ENCODE data around the gene ZNF584.
"Not testable (repeated sequence)": the region's sequence is repeated elsewhere in the genome, so short reads cannot be mapped to it uniquely, and the experiment has no call there.

ZNF584 gene

DNA sequence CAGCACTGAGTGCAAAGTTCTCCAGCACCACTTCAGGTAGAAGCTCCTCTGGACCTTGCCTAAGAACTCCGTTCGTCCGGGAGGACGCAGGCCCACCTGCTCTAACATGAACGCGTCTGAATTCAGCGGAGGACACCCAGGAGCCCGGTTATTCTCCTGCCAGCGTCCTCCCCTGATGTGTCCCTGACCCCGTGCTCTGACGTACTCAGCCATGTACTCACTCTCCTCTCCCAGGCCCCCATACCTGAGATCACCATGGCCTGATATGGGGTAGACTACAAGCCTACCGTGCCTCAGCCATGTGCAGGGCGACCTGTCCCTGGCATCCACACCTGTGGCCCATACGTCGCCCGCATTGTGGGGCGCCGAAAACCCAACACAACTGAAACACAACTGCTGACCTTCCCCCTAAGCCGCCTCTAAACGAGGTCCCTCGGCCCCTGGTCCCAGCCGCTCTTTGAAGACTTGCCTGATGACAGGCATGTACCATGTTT is 744 bp upstream of the ZNF584 start:
- no peak for DNase-seq

DNA sequence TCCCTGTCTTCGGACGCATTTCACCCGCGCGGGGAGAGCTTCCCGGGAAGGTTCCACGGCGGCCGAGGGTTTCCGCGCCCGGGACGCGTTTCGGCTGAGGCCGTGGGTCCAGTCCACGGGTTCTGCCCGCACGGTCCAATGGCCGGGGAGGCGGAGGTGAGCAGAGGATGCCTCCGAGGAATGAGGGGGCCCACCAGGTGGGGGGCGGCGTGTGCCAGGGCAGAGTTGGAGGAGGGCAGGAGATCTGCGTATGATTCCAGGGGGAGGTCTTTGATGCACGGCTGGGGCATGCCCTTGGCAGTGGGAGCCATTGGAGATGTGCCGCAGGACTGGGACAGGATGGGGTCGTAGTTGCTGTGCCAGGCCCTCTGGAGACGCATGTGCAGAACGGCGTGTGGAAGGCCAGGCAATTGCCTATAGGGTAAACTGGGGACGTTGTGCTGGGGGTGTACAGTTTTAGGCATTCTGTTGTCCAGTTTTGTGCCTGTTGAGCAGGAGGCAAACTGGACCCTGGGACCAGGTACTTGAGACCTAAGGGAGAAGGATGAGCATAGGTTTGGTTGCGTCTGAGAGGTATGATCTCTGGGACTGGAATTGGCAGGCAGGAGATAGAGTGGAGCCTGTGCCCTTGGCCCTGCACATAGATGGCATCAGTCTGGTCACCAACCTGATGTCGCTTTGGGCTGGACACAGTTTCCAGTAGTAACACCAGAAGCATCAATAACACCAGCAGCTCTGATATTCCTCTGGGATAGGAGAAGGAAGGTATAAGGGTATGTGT is 751 bp downstream of the ZNF584 start:
- no peak for DNase-seq

DNA sequence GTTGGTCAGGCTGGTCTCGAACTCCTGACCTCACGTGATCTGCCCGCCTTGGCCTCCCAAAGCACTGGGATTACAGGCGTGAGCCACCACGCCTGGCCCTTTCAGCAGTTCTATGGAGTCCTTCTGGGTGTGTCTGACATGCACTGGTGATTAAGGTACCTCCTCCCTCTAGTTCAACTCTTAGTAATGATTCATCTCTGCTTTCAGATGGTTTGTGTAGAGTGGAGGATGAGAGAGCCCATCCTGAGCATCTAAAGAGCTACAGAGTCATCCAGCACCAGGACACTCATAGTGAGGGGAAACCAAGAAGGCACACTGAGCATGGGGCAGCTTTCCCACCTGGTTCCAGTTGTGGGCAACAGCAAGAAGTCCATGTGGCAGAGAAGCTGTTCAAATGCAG is 8.2 kb downstream of the ZNF584 start:
- no peak for DNase-seq

DNA sequence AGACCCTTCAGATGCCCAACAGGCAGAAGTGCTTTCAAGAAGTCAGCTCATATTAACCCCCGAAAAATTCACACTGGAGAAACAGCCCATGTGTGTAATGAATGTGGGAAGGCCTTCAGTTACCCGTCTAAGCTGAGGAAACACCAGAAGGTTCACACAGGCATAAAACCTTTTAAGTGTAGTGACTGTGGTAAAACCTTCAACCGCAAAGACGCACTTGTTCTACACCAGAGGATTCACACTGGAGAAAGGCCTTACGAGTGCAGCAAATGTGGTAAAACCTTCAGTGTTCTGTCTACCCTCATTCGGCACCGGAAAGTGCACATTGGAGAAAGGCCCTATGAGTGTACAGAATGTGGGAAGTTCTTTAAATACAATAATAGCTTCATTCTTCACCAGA is 8.6 kb downstream of the ZNF584 start:
- DNase-seq, result no peak

DNA sequence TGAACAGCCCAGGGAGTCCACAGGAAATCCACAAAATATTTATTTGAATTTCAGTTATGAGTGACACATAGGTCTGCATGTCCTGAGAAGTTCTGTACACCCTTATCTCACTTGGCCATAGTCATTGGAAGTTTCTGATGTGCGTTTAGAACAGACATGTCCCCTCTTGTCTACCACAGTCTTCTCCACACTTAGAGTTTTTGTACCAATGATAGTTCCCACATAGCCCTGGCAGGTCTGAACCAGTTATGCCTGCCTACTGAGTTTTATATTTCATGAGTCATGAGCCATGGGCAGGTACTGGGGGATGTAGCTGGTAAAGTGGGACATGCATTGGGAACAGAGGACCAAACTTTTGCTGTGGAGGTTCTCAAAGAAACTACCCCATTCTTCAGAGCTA is 20.2 kb downstream of the ZNF584 start:
- no peak for DNase-seq

DNA sequence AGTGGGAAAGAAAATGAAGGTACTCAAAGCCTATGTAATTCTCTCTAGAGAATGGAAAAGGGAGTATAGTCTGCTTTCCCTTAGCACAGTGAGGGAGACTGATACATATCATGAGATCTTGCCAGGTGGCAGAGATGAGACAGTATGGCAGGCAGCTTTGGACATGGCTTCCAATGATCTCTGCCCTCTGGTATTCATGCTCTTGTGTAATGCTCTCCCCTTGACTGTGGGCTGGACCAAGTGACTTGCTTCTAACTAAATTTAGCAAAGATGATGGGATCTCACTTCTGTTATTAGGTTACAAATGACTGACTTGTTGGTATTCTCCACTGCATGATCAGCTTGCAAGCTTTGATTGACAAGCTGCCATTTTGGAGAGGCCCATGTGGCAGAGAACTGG is 21.3 kb downstream of the ZNF584 start:
- no peak for DNase-seq

DNA sequence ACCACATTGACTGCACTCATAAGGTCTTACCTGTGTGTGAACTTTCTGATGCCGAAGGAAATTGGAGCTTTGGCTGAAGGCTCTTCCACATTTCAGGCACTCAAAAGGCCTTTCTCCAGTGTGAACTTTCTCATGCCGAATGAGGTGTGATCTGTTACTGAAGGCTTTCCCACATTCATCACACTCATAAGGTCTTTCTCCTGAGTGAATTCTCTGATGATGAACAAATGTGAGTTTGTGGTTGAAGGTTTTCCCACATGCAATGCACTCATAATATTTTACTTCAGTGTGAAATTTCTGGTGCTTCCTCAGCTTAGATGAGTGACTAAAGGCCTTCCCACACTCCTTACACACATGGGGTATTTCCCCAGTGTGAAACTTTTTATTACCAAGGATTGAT is 25.8 kb downstream of the ZNF584 start:
- DNase-seq, result no peak

DNA sequence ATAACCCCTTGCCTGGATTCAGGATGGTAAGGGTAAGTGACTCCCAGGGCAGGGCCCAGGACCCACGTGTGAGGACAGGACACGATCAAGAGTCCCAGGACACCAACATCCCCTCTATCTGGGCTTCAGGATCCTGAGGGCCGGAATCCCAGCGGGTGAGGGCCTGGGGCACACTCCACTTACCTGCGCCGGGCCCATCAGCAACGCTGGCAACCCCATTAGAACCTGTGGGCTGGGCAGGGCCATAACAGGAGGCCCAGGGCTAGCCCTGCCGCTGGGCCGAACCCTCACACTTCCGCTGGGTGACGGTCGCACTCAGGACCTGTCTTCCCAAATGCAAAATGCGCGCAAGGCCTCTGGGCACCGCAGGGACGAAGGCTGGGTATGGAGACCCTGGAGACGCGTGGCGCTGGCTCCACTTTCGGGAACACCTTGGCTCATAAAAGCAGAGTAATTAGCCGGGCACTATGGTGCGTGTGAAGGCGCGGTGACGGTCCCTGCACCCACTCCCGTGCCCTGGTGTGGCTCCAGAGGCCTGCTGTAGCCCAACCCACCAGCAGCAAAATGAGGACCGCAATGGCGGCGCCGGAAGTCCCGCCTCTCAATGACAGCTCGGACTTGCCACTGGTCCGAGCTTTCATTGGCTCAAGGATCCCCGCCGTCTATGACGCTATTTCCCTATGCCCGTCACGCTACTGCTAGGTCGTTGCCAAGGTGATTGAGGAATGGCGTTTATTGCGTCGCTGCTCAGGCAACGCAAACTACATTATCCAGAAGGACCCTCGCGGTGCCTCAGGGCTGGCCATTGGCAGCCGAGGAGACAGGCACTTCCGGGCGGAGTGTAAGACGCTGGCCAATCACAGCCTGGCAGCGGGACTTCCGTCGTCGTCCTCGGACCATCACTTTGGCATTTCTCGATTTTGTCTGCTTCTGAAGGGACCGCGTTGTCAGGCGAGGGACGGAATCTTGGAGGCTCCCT is 31.4 kb downstream of the ZNF584 start, which contains the start of gene ZNF132:
Gene ZNF132 (minus strand): TSS at position 578 of the 979 bp plus-strand sequence. CDS start 332 bp downstream, at position 246.
- DNase-seq, result peak; percentile 91

DNA sequence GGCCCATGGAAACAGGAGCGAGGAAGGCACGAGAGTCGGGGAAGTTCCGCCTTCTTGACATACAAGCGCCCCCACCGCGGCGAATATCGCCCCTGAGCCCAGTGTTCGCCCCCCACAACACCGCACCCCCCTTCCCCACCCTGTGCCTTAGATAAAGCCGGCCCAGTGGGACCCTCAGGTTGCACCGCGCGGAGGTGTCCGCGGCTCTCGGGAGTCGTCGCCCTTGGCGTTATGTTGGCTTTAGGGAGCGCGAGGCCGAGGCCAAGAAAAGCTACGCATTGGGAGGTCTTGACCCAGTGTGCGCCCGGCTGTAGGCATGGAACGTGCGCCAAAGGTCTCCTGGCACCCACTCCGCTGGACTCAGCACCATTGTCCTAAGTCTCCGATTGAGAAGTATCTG is 32.1 kb downstream of the ZNF584 start:
- no peak for DNase-seq

DNA sequence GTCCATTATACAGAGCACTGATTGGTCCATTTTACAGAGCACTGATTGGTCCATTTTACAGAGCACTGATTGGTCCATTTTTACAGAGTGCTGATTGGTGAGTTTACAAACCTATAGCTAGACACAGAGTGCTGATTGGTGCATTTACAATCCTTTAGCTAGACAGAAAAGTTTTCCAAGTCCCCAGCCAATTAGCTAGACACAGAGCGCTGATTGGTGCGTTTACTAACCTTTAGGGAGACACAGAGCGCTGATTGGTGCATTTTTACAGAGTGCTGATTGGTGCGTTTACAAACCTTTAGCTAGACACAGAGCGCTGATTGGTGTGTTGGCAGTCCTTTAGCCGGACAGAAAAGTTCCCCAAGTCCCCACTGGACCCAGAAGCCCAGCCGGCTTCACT is 34.5 kb downstream of the ZNF584 start:
- DNase-seq, result not testable (repeated sequence)

DNA sequence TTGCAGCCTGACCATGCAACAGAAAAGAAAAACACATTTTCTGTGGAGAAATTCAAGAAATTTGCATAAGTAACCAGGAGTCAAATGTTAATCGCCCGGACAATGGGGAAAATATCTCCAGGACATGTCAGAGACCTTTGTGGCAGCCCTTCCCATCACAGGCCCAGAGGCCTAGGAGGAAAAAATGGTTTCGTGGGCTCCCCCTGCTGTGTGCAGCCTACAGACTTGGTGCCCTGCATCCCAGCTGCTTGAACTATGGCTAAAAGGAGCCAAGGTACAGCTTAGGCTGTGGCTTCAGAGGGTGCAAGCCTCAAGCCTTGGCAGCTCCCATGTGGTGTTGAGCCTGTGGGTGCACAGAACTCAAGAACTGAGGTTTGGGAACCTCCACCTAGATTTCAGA is 40.4 kb downstream of the ZNF584 start:
- not testable (repeated sequence) for DNase-seq

DNA sequence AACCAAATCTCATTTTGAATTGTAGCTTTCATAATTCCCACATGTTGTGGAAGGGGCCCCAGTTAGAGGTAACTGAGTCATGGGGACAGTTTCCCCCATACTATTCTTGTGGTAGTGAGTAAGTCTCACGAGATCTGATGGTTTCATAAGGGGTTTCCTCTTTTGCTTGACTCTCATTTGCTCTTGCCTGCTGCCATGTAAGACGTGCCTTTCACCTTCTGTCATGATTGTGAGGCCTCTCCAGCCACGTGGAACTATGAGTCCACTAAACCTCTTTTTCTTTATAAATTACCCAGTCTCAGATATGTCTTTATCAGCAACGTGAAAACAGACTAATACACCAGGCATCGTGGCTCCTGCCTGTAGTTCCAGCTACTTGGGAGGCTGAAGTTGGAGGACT is 41.5 kb downstream of the ZNF584 start:
- not testable (repeated sequence) for DNase-seq

DNA sequence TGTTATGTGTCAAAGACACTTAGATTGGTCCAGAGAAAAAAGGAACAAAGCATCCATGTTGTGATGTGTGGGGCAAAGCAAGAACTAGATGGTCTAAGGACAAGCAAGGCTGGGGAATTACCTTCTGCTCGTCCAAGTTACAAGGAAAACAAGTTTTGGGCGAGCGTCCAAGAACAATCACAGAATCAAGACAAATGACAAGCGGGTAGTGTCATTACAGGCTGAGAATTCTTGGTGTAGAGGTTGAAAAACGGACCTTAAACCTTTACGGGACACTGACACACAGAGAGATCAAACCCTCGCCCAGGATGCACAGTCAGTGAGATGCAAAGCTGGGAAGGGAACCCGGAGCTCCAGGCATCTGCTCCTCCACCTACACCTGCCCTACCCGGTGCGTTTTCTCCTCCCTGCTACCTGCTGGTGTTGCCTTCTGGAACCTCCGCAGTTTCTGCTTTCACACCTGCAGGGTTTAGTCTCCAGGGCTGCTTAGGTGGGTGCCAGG is 42.5 kb downstream of the ZNF584 start:
- DNase-seq, result no peak

DNA sequence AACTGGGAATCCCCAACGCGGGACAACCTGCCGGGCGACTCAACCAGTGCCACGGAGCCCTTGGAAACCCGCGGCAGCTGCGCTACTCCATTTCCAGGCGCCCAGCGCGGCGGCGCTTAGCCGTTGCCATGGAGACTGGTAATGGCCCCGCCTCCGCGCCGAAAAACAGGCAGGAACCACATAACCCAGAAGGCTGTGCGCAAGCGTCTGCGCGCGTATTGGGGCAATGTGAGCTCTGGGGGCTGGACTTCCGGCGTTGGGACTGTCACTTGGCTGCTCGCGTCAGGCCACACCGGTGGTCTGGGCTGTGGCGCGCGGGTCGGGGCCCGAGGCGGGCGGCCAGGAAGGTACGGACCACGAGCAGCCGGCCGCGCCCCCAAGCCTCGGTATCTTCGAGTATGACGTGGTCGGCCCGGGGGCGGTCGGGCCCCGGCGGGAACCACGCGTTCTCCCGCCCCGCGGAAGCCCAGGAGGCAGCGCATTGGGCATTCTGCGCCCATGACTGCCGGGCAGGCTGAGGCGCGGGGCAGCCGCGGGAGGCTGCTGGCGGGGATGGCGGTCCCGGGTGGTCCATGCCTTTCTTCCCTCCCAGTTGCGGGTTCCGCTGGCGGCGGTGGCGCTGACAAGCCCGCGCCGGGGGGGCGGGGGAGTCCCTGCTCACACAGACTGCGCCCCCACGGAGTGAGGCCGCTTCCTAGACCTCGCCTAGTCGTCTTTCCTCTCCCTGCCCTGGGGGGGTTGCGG is 43.1 kb downstream of the ZNF584 start, which contains the start of gene ZNF324B:
Gene ZNF324B (plus strand): TSS at position 265 of the 744 bp plus-strand sequence. CDS start 2,080 bp downstream, outside the sequence.
- DNase-seq, result peak; percentile 95

DNA sequence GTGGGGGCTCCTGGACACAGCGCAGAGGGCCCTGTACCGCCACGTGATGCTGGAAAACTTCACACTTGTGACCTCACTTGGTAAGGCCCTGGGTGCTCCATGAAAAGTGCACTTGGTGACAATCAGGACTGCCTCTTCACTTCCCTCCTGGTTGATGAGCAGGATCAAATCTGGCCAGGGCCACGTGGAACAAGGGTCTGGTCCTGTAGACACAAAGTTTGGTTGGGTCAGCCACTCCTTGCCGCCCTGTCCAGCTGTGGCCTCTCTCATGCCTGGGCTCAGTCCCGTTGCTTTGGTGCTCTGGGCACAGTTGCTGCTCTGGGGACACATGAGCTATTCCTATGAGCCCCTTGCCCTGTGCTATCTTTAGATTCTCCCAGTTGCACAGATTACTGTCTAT is 45.3 kb downstream of the ZNF584 start:
- DNase-seq, result no peak

DNA sequence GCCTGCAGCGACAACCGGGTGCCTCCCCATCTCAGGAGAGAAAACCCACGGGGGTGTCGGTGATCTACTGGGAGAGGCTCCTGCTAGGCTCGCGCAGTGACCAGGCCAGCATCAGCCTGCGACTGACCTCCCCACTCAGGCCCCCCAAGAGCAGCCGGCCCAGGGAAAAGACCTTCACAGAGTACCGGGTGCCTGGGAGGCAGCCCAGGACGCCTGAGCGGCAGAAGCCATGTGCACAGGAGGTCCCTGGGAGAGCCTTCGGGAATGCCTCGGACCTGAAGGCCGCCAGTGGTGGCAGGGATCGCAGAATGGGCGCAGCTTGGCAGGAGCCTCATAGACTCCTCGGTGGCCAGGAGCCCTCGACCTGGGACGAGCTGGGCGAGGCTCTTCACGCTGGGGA is 46.9 kb downstream of the ZNF584 start:
- no peak for DNase-seq

DNA sequence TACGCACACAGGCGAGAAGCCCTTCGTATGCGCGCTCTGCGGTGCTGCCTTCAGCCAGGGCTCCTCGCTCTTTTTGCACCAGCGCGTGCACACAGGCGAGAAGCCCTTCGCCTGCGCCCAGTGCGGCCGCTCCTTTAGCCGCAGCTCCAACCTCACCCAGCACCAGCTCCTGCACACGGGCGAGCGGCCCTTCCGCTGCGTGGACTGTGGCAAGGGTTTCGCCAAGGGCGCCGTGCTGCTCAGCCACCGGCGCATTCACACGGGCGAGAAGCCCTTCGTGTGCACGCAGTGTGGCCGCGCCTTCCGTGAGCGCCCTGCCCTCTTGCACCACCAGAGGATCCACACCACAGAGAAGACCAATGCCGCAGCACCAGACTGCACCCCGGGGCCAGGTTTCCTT is 47.7 kb downstream of the ZNF584 start:
- DNase-seq, result no peak

DNA sequence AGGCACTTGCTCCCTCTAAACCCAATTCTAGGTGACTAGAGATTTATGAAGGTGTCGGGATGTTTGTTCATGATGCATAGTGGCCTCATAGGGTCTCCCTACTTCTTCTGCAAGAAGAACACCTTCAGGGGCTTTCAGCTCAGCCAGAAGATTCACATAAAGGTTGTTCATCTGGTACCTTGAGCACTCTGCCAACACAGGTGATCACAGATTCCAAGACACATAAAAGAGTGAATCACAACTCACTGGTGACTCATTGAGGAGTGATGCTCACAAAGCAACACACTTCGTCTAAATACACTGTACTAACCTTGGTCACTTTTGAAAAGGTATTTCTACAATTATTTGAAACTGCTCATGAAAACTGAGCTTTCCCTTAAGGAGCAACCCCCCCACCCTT is 51.6 kb downstream of the ZNF584 start:
- no peak for DNase-seq

DNA sequence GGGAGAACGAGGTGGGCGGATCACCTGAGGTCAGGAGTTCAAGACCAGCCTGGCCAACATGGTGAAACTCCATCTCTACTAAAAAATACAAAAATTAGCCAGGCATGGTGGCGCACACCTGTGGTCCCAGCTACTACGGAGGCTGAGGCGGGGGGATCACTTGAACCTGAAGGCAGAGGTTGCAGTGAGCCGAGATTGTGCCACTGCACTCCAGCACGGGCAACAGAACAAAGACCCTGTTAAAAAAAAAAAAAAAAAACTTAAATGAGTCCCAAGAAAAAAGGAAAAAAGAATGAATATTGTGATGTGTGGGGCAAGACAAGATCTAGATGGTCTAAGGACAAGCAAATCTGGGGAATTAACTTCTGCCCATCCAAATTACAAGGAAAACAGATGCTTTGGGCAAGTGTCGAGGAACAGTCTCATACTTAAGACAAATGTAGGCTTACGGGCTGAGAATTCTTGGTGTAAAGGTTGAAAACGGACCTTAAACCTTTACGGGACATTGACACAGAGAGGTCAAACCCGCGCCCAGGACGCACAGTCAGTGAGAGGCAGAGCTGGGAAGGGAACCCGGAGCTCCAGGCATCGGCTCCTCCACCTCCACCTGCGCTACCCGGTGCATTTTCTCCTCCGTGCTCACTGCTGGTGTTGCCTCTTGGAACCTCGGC is 57.8 kb downstream of the ZNF584 start:
- DNase-seq, result no peak

DNA sequence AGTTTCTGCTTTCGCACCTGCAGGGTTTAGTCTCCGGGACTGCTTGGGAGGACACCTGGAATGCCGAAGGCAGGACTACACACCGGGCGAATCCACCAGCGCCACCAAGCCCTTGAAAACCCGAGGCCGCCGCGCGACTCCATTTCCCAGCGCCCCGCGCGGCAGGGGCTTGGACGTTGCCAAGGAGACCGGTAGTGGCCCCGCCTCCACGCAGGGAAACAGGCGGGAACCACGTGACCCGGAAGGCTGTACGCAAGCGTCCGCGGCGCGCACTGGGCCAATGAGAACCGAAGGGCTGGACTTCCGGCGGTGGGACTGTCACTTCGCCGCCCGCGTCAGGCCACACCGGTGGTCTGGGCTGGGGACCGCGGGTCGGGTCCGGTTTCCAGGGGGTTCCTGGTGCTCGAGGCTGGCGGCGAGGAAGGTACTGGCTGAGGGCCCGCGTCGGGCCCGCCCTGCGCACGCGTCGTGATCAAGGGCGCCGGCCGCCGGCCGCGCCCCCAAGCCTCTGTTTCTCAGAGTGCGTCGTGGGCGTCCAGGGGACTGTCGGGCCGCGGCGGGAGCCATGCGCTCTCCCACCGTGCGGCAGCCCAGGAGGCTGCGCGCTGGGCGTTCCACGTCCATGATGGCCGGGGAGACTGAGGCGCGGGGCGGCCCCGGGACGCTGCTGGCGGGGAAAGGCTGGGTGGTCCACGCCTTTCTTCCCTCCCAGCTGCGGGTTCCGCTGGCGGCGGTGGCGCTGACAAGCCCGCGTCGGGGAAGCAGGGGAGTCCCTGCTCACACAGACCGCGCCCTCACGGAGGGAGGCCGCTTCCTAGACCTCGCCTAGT is 58.5 kb downstream of the ZNF584 start, which contains the start of gene ZNF324:
Gene ZNF324 (plus strand): TSS at position 321 of the 830 bp plus-strand sequence. CDS start 2,106 bp downstream, outside the sequence.
- DNase-seq, result peak; percentile 97

Data from activated effector memory CD4-positive, alpha-beta T cell treated with Interleukin-2 at 50 U/mL for 16 hours (primary cell).